SK-N-MC (cell line): Measurements from ENCODE around the gene PLCXD1.
"Not testable (repeated sequence)": the region's sequence is repeated elsewhere in the genome, so short reads cannot be mapped to it uniquely, and the experiment has no call there.

Experiments
- DNase-seq: peaks from one replicate; pipeline ENCODE4 v3.0.0-alpha.2; 2011; ENCODE audit warnings: low read depth, low spot score
- H3K27ac ChIP-seq: fragments of 200-600 bp; sonication (generic); 2 replicates; pipeline ENCODE4 v1.5.1; 2016; ENCODE audit warnings: mixed run types
- H3K36me3 ChIP-seq: fragments of 200-600 bp; sonication (generic); 2 replicates; pipeline ENCODE4 v1.6.1; 2017; ENCODE audit warnings: antibody characterized with exemption, low read length, mixed read lengths; ENCODE audit not compliant: insufficient read depth
- H3K4me3 ChIP-seq: fragments of 200-600 bp; sonication (generic); 2 replicates; pipeline ENCODE4 v1.5.1; 2016
- H3K9ac ChIP-seq: fragments of 200-600 bp; sonication (generic); 2 replicates; pipeline ENCODE4 v1.8.0; 2017; ENCODE audit warnings: mixed run types, mixed read lengths; ENCODE audit not compliant: insufficient read length
- H3K9me3 ChIP-seq: fragments of 200-600 bp; sonication (generic); 2 replicates; pipeline ENCODE4 v1.6.1; 2017; ENCODE audit warnings: low read depth, mild to moderate bottlenecking, antibody characterized with exemption, low read length, moderate library complexity, mixed read lengths
- EZH2 ChIP-seq: fragments of 200-600 bp; sonication (generic); IDR thresholded peaks from one replicate; pipeline ENCODE4 v1.6.1; 2017; ENCODE audit warnings: antibody characterized with exemption
- FOXP2 ChIP-seq: optimal IDR thresholded peaks from 2 replicates; pipeline ENCODE3; 2011; ENCODE audit warnings: mild to moderate bottlenecking, moderate library complexity; ENCODE audit not compliant: insufficient read depth; ENCODE audit errors: extremely low read length, control extremely low read depth
- POLR2AphosphoS5 ChIP-seq: IDR thresholded peaks from 2 replicates; pipeline ENCODE4 v1.6.1; 2012; ENCODE audit warnings: mild to moderate bottlenecking, low read depth, low read length, borderline replicate concordance

The PLCXD1 gene

GRCh38 chrX:261167-261918 is 19.8 kb upstream of the PLCXD1 start:
- H3K36me3 ChIP-seq: no peaks in the 10 kb centered on the region
- no peak overlapping the region for H3K9ac ChIP-seq
- TF ChIP-seq EZH2 (no peak), POLR2AphosphoS5 (no peak), FOXP2 (no peak)
- H3K27ac ChIP-seq: no peak overlapping the region
- H3K9me3 ChIP-seq: no peaks in the 10 kb centered on the region
- no peak overlapping the region for H3K4me3 ChIP-seq
- no peak for DNase-seq

GRCh38 chrX:261919-262352 is 19.2 kb upstream of the PLCXD1 start:
- TF ChIP-seq EZH2 (no peak), POLR2AphosphoS5 (no peak), FOXP2 (no peak)
- H3K9me3 ChIP-seq: no peaks in the 10 kb centered on the region
- H3K36me3 ChIP-seq: no peaks in the 10 kb centered on the region
- H3K4me3 ChIP-seq: no peak overlapping the region
- H3K9ac ChIP-seq: no peak overlapping the region
- no peak overlapping the region for H3K27ac ChIP-seq
- no peak for DNase-seq

GRCh38 chrX:262381-262909 is 18.7 kb upstream of the PLCXD1 start:
- H3K4me3 ChIP-seq: no peak overlapping the region
- H3K9me3 ChIP-seq: no peaks in the 10 kb centered on the region
- no peak for DNase-seq
- no peak overlapping the region for H3K27ac ChIP-seq
- no peak overlapping the region for H3K9ac ChIP-seq
- TF ChIP-seq EZH2: no peak
- H3K36me3 ChIP-seq: no peaks in the 10 kb centered on the region

GRCh38 chrX:264006-264405 is 17.2 kb upstream of the PLCXD1 start:
- not testable (repeated sequence) for H3K27ac ChIP-seq, DNase-seq, H3K9ac ChIP-seq, H3K4me3 ChIP-seq, H3K36me3 ChIP-seq, H3K9me3 ChIP-seq

- no peak for DNase-seq
- Histone ChIP-seq H3K9me3 (no peaks in the 10 kb centered on the region), H3K9ac (no peak overlapping the region), H3K4me3 (no peak overlapping the region), H3K27ac (no peak overlapping the region), H3K36me3 (no peaks in the 10 kb centered on the region)
- no peak for TF ChIP-seq POLR2AphosphoS5
- TF ChIP-seq EZH2: no peak
- TF ChIP-seq FOXP2: no peak
Measured at GRCh38 chrX:264634-265455, 16.3 kb upstream of the PLCXD1 start.

- Histone ChIP-seq H3K9ac (no peak overlapping the region), H3K36me3 (no peaks in the 10 kb centered on the region), H3K4me3 (no peak overlapping the region), H3K9me3 (no peaks in the 10 kb centered on the region), H3K27ac (no peak overlapping the region)
- no peak for DNase-seq
- TF ChIP-seq EZH2 (no peak), POLR2AphosphoS5 (no peak), FOXP2 (no peak)
Measured at GRCh38 chrX:265502-265901, 15.7 kb upstream of the PLCXD1 start.

- TF ChIP-seq POLR2AphosphoS5 (no peak), FOXP2 (no peak)
- Histone ChIP-seq H3K36me3 (no peaks in the 10 kb centered on the region), H3K27ac (no peak overlapping the region), H3K9ac (no peak overlapping the region), H3K9me3 (no peaks in the 10 kb centered on the region), H3K4me3 (no peak overlapping the region)
- no peak for DNase-seq
Measured at GRCh38 chrX:267771-268261, 13.4 kb upstream of the PLCXD1 start.

GRCh38 chrX:270848-271367 is 10.3 kb upstream of the PLCXD1 start:
- Histone ChIP-seq H3K9me3 (no peaks in the 10 kb centered on the region), H3K27ac (no peak overlapping the region), H3K4me3 (no peak overlapping the region), H3K9ac (no peak overlapping the region), H3K36me3 (no peaks in the 10 kb centered on the region)
- no peak for DNase-seq
- TF ChIP-seq EZH2: no peak
- TF ChIP-seq POLR2AphosphoS5: no peak
- TF ChIP-seq FOXP2: no peak
